Measurements from ENCODE around the gene C1orf35. TPM values are rescaled to one million over a fixed set of nuclear protein-coding genes. Genes with fewer than 3 reads are reported as not detected.

C1orf35 gene
- total and polyA plus RNA-seq, 2 of the 4 experiments (the other 2 are of a cell fraction) = 4.3 to 13.0 TPM

- H4K91ac ChIP-seq (ENCODE audit: insufficient read depth, low read depth, low read length) = no peak overlapping the region
- peaks cover 45% of the 10 kb centered on the region for H4K20me1 ChIP-seq (ENCODE audit: insufficient read depth, low read length)
- H3K56ac ChIP-seq (ENCODE audit: extremely low read depth, insufficient read depth, low read length) = no peak overlapping the region
- WGBS, 2 experiments (ENCODE audit: extremely low coverage in 2 of 2, insufficient read length in 1 of 2) = 100% methylated on average over 2 of the region's 18 CpGs; no CpG with 5 or more reads in 1 of the 2 experiments
- dilution Hi-C loops (cut with HindIII; ENCODE audit: low sequenced_read_pairs, unreplicated experiment) = no loop called here
- no peak overlapping the region for H3K4me3 ChIP-seq (ENCODE audit: insufficient read depth, low read depth, low read length)
- H4K8ac ChIP-seq (ENCODE audit: low read depth in 2 of 2, low read length in 2 of 2) = peak overlapping the region in 1 of 2 experiments; percentile 58; a peak in 1 of 4 replicates
- CTCF ChIA-PET = no interaction called here
- in situ Hi-C loops (cut with MboI; ENCODE audit: low sequenced_read_pairs) = no loop called here
- ATAC-seq (ENCODE audit: low read depth) = no peak
- H3K9ac ChIP-seq (ENCODE audit: low read depth, low read length) = no peak overlapping the region
- no peak overlapping the region for H3K4ac ChIP-seq (ENCODE audit: low read depth, low read length)
- H2AK9ac ChIP-seq (replicated peaks; ENCODE audit: low read depth, low read length, poor library complexity) = peak overlapping the region; percentile 51
- no peak overlapping the region; the same call in 1 of the 2 replicates for H2AK5ac ChIP-seq (ENCODE audit: low read depth, low read length)
- H3K4me2 ChIP-seq (ENCODE audit: low read depth, low read length) = no peak overlapping the region
- H3K27me3 ChIP-seq (ENCODE audit: control insufficient read depth, insufficient read depth, low read length) = no peaks in the 10 kb centered on the region
- H2BK120ac ChIP-seq (ENCODE audit: low read depth, low read length) = no peak overlapping the region
- no peak overlapping the region for H2BK15ac ChIP-seq (ENCODE audit: low read depth, low read length)
- H3K9me3 ChIP-seq (ENCODE audit: control insufficient read depth, insufficient read depth, low read length) = no peaks in the 10 kb centered on the region
- H3K27ac ChIP-seq (ENCODE audit: insufficient read depth, low read length) = no peak overlapping the region; the same call in 1 of the 2 replicates
- no peak overlapping the region for H2BK5ac ChIP-seq (ENCODE audit: low read depth, low read length, poor library complexity, severe bottlenecking)
- POLR2A ChIA-PET (ENCODE audit: unreplicated experiment) = no interaction called here
- H4K5ac ChIP-seq (ENCODE audit: low read depth, low read length) = no peak overlapping the region
- no peak for TF ChIP-seq MAFK (IDR thresholded peaks at IDR 0.05; ENCODE audit: low read depth, low read length)
- TF ChIP-seq ELK1 (IDR thresholded peaks at IDR 0.05; ENCODE audit: borderline replicate concordance, low read depth, low read length) = no peak
- no peak for TF ChIP-seq FOS (IDR thresholded peaks at IDR 0.05; ENCODE audit: low read depth, low read length)
- TF ChIP-seq BHLHE40 (IDR thresholded peaks at IDR 0.05; ENCODE audit: low read depth, low read length) = no peak
- TF ChIP-seq, protein P1, sequence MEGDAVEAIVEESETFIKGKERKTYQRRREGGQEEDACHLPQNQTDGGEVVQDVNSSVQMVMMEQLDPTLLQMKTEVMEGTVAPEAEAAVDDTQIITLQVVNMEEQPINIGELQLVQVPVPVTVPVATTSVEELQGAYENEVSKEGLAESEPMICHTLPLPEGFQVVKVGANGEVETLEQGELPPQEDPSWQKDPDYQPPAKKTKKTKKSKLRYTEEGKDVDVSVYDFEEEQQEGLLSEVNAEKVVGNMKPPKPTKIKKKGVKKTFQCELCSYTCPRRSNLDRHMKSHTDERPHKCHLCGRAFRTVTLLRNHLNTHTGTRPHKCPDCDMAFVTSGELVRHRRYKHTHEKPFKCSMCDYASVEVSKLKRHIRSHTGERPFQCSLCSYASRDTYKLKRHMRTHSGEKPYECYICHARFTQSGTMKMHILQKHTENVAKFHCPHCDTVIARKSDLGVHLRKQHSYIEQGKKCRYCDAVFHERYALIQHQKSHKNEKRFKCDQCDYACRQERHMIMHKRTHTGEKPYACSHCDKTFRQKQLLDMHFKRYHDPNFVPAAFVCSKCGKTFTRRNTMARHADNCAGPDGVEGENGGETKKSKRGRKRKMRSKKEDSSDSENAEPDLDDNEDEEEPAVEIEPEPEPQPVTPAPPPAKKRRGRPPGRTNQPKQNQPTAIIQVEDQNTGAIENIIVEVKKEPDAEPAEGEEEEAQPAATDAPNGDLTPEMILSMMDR (conservative IDR thresholded peaks at IDR 0.05; ENCODE audit: low read depth, low read length) = no peak
- TF ChIP-seq, protein P2, sequence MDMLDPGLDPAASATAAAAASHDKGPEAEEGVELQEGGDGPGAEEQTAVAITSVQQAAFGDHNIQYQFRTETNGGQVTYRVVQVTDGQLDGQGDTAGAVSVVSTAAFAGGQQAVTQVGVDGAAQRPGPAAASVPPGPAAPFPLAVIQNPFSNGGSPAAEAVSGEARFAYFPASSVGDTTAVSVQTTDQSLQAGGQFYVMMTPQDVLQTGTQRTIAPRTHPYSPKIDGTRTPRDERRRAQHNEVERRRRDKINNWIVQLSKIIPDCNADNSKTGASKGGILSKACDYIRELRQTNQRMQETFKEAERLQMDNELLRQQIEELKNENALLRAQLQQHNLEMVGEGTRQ (IDR thresholded peaks at IDR 0.05; ENCODE audit: low read depth, low read length) = no peak
- no peak for TF ChIP-seq SMC3 (IDR thresholded peaks at IDR 0.05; ENCODE audit: low read depth, low read length)
- no peak for TF ChIP-seq MAZ (IDR thresholded peaks at IDR 0.05; ENCODE audit: borderline replicate concordance, low read depth, low read length)
- TF ChIP-seq RFX5 (IDR thresholded peaks at IDR 0.05; ENCODE audit: low read depth, low read length) = no peak
- TF ChIP-seq RAD21 (IDR thresholded peaks at IDR 0.05; ENCODE audit: low read length) = no peak
- no peak for TF ChIP-seq CHD1 (IDR thresholded peaks at IDR 0.05; ENCODE audit: low read depth, low read length)
- TF ChIP-seq MXI1 (IDR thresholded peaks at IDR 0.05; ENCODE audit: borderline replicate concordance, low read depth, low read length) = no peak
- no peak for TF ChIP-seq NFE2L2 (IDR thresholded peaks at IDR 0.05; ENCODE audit: low read depth, low read length)
- no peak for TF ChIP-seq CEBPB (IDR thresholded peaks at IDR 0.05; ENCODE audit: low read depth, low read length)
- no peak for TF ChIP-seq RCOR1 (IDR thresholded peaks at IDR 0.05; ENCODE audit: insufficient replicate concordance, low read length)
- no peak for TF ChIP-seq POLR2A (IDR thresholded peaks at IDR 0.05; ENCODE audit: low read depth, low read length)
- no peak overlapping the region for H2BK20ac ChIP-seq (ENCODE audit: low read depth, low read length)
- no peak overlapping the region for H3K23ac ChIP-seq (ENCODE audit: low read depth, low read length)
- no peak for DNase-seq
- peaks cover 23% of the 10 kb centered on the region for H3K4me1 ChIP-seq (ENCODE audit: control insufficient read depth, insufficient read depth, low read length)
- peak overlapping the region; percentile 44 for H2AFZ ChIP-seq (replicated peaks; ENCODE audit: low read length, poor library complexity)
- intact Hi-C loops (cut with micrococcal nuclease) = no loop called here
- no peak overlapping the region for H3K18ac ChIP-seq (ENCODE audit: low read depth, low read length)
- H3K36me3 ChIP-seq (ENCODE audit: control insufficient read depth, insufficient read depth, low read length) = peaks cover 10% of the 10 kb centered on the region
- no peak overlapping the region for H3K14ac ChIP-seq (replicated peaks; ENCODE audit: low read depth, low read length)
- H3K79me1 ChIP-seq (ENCODE audit: low read depth in 1 of 2, low read length in 2 of 2) = peaks cover 9 to 65% of the 10 kb centered on the region in 2 experiments
- H3K9me1 ChIP-seq (ENCODE audit: insufficient read depth, low read length) = peaks cover 12% of the 10 kb centered on the region
- no TSS peak for BruUV-seq (replicated peaks)
These were observed 45.2 kb upstream of the C1orf35 start for GRCh38 chr1:228148196-228148861.

All from IMR-90 (cell line).